Measurements from ENCODE around the gene COL25A1.
A peak's percentile ranks its signal among the peaks of the same experiment; 100 is the strongest.

Gene COL25A1

DNA sequence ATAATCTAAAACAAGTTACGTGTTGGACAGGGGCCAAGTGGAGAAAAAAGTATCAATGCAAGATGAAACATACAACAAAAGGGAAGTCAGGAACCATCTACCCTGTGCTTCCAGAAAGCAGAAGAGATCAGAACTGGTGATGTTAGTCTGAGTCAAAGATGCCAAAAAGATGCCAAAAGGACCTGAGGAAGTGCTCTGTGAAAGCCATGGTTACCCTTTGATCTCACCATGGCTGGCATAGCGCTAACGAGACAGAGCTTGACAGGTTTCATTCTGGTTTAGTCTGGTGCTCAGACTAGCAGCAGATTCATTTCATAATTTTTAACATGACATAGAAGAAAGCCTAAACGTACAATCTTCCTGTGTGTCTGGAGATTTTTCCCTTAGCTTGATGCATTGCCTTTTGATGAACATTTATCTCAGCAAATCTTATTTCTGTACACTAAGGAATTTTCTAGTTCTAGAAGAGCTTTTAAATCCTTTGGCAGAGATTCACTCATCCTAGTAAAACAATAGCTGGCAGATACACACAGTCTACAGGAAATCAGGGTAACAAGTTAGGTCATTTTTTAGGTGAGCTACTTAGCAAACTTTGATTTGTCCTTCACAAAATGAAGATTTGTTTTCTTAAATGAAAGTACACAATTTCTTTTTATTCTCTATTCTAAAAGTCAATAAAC is 87.7 kb downstream of the COL25A1 start:
- no peak for DNase-seq

DNA sequence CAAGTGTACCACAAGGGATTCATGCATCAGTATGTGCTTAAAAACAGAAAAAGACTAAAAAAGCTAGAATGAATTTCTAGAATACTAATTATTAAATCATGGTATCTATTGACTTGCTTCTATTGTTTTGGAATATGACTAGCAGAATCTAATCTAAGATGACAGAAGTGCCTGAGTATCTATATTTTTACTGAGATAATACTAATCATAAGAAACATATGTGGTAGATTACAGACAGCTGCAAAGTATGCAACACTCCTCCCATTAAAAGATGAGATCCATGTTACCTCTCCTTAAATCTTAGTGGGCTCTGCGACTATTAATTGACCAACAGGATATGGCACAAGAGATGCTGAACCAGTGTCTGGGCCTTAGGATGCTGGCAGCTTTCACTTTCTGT is 89.4 kb downstream of the COL25A1 start:
- DNase-seq = no peak

DNA sequence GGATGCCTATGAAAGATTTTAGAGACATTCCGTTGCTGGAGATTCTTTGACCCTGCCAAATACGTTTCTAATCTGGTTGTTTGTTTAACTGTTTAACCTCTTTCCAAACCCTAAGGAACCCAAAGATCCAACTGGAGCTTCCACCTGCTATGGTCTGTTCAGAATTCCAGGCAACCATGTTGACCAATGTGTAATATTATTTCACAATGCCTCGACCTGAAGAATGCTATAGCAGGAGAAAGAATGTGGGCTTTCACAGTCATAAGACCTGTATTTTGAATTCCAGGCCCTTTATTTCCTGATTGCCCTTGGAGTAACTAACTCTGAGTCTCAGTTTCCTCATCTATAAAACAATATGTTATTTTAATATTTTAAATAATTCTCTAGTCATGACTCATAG is 90.8 kb downstream of the COL25A1 start:
- no peak for DNase-seq

DNA sequence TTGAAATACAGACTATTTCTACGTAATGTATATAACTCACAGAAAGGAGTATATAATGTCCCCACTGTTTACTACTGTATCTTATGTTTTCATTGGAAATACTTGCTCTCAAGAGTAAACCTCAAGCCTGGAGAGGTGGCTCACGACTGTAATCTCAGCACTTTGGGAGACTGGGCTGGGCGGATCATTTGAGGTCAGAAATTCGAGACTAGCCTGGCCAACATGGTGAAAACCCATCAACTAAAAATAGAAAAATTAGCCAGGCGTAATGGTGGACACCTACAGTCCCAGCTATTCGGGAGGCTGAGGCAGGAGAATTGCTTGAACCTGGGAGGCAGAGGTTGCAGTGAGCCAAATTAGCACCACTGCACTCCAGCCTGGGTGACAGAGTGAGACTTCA is 92.8 kb downstream of the COL25A1 start:
- DNase-seq = no peak

DNA sequence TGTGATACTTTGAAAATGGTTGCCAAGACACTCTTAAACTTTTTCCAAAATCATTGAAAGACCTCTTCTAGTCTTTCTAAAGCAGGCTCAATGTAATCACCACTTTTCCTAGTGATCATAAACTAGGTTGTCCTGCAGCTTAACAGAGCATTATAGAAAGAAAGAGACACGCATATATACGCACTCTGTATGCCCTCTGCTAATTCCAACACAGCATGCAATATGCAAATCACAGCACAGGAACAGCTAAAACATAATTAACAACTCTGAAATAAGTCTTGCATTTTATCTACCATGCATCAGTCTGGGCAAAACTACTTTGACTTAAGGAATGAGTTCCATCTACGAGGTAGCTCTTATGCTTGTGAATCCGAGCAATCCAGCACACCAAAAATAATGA is 94.6 kb downstream of the COL25A1 start:
- DNase-seq = no peak

DNA sequence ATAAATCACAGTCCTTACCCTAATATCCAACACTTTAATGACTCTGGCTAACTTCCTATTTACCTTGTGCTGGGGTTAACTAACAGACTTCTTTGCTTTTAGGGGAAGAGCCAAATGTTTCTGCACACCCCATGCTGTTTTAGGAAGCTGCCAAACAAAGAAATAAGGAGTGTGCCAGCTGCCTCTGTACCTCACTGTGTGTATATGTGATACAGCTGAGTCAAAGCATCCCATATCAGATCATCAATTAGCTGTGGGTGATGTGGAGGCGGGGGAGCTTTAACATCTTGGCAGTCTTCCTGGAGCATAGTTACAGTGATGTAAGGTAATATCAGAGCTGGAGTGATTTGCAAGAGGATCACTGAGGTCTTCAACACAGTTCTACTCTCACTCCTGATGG is 95.4 kb downstream of the COL25A1 start:
- DNase-seq = peak; percentile 44

DNA sequence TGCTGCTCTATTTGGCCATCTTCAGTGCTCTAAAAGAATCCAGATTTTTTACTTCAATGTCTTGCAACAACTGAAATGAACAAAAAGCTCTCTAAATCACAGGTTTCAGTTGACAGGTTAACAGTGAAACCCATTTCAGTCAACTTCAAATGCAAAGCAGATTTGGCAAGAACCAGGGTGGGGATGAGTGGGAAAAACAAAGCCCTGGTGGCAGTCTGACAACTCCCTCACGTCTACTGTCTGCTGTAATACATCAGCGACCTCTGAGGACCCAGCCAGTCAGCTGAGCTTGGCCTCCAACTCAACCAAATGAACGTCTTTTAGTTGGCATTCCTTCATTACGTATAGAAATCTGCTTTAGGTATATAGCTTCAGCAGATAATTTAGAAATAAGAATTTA is 95.8 kb downstream of the COL25A1 start:
- no peak for DNase-seq

DNA sequence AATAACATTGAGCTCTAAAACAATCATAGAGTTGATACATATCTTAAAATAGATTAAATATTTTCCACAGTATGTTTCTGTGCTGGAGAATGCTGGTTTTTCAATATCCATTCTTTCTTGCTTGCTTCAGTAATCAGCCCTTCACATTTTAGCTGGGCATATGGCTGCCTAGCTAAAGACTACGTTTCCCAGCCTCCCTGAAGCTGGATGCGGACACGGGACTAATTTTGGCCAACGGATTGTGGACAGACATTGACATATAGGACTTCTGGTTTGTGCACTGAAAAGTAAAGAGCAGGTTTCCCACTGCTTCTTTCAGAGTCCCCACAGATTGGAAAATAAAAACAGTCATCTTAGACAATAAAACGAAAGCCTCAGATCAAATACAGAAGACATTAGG is 97.3 kb downstream of the COL25A1 start:
- DNase-seq = no peak

DNA sequence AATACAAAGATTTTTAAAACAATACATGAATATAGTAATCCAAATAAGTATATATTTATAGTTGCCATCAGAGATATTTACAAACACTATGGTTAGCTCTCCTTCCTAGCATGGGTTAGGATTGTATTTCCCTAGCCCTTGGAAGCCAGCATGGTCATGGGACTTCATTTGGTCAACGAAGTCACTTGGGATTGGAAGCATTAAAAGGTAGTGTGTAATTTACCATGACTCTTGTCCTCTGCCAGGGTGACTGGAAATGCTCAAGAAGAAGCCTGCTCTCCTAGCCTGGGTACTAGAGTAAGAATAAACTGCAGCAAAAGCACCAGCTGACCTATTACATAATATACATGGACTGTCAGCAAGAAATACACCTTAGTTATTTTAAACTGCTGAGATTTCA is 102.9 kb downstream of the COL25A1 start:
- no peak for DNase-seq

DNA sequence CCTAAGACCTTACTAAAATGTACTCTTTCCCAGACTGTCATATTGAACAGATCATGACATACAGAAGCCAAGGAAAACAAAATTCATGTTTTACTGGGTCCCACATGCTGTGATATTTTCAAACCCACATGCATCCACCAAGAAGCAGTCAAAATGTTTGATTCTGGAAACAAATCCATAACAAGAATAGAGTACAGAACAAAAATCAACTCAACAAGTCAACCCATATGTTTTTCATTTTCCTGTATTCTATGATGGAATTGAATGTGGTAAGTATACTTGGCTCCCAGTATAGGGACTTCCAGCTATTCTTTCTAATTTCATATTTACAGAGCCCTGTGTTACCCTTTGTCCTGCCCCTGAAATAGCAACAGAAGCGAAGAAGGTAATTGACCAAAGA is 106.8 kb downstream of the COL25A1 start:
- no peak for DNase-seq

DNA sequence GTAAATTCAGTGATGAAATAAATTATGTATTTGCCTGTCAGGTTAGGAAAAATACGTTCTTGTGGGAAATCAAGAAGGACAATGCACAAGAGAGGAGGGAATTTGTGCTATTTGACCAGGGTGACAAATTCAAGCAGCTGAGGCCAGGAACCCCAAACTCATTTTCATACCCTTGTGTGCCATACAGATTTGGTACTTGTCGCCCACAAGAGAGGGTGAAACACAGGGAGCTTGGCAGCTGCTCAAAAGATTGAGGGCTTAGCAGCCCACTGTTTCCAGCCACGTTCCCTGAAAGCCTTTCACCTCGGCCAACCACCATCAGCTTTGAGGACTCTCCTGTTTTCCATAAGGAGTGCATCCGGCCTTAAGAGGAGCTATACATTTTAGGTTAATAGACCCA is 111.2 kb downstream of the COL25A1 start:
- DNase-seq = no peak

DNA sequence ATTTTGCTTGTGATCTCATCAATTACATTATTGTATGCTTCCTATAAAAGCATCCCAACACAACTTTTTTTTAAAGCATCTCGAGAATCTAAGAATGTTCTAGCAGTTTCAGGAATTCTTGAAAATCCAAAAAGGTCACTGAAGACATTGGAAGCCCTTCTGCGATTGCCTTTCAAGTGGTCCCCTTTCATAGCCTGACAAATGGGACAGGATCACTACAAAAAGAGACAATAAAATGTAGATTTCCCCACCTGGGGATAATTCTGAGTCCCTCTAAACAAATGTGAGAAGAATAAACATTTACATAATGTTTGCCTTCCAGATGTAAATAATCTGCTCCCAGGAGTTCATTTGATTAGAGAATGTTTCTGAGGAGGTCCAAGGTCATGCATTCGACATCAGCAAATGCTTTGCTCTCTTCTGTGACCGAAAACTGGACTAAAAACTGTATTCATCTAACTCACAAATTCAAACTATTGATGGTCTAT is 116.0 kb downstream of the COL25A1 start:
- no peak for DNase-seq

DNA sequence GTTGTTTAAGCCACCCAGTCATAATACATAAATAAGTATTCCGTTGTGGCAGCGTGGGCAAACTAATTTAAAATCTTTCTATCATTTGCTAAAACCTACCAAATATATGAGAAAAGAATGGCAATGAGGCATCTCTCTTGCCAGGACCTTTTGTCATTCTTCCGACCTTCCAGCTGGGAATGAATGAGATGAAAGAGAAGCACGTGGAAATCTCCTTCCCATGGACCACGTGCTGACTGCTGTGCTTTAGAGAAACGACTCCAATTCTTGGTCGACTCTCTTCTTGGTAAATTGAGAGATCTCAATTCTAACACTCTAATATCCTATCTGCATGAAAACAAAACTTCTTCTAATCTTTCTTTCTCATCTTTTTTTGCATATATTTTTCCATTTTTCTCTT is 116.5 kb downstream of the COL25A1 start:
- no peak for DNase-seq

DNA sequence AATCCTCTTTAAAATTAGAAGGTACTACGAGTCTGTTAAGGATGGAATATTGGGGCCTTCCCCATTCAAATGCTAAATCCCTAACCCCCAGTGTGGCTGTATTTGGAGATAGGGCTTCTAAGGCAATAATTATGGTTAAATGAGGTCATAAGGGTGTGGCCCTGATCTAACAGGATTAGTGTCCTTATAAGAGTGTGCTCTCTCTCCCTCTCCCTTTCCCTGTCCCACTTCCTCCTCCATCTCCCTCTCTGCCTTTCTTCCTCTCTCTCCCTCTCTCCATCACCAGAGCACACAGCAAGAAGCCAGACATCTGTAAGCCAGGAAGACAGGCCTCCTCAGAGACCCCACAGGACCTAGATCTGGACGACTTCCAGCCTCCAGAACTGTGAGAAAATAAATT is 116.9 kb downstream of the COL25A1 start:
- no peak for DNase-seq

DNA sequence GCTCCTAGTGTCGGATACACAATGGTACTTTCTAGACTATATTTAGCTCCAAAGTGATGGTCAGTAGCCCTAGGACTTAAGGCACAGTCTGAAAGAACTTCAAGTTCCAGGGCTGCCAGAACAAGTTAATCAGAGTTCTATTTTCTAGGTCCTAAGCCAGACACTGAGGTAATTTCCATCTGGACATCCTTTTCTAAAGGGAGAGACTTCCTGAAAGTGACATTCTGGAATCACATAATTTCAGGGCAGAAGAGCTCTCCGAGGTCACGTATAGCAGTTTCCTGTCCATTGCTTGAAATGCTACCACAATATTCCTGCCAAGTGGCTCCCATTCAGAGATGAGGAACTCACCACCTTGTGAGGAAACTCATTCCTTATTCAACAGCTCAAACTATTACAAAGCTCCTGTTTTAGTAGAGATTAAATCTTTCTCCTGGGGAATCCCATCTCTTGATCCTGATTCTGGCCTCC is 117.9 kb downstream of the COL25A1 start:
- DNase-seq = no peak

DNA sequence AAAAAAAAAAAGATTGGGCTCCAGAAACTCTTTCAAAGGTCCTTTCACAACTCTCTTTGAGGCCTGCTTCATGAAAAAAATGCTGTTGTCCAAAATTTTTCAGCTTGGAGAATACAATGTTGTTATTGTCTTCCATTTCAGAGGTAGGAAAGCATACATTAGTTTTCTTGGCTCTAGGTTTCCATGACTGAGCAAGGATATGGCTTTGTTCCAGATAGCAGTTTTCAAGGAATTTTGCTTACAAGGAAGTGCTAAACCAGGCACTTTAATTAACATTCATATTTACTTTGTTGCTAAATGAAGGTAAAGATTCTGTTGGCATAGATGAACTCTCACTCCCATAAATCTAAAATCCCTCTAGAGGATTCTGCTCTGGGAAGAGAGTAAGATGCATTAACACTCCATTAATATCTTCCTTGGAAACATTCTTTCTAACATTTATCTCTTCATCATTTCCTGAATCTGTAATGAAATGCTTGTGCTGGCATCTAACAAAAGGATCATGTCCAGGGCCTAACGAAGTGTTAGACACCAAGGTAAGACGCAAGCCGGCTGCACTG is 118.4 kb downstream of the COL25A1 start:
- DNase-seq = no peak

DNA sequence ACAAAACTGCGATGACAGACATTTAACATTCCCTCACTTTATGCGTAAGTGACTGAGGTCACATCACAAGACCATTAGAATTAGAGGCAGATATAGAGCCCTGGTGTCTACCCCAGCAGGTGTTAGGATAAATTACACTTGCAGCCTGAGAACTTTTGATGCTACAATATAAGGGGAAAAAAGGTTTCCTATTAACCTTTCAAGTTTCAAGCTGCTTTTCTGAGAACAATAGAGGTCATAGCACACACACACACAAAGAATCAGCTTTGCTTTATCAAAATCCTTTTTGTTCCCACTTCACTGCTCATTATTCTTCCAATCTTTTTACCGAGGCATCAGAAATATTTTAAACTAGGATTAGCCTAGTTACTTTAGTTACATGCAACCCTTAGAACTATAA is 119.8 kb downstream of the COL25A1 start:
- no peak for DNase-seq

DNA sequence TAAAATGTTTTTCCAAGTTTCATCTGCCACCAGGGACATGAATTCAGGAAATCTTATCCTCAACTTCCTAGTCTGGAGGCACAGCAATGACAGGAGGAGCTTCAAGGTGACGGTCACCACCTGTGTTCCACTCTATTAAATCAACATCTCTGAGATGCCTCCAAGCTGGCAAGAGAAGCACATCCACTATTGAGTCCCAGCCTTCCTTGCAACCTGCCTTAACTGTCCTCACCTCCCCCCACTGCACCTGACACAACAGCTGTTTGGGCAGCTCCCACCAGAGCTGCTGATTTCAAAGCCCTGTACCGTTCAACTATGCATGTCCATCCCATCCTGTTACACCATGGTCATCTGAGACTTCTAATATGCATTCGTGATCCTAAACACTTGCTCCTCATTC is 123.4 kb downstream of the COL25A1 start:
- no peak for DNase-seq

DNA sequence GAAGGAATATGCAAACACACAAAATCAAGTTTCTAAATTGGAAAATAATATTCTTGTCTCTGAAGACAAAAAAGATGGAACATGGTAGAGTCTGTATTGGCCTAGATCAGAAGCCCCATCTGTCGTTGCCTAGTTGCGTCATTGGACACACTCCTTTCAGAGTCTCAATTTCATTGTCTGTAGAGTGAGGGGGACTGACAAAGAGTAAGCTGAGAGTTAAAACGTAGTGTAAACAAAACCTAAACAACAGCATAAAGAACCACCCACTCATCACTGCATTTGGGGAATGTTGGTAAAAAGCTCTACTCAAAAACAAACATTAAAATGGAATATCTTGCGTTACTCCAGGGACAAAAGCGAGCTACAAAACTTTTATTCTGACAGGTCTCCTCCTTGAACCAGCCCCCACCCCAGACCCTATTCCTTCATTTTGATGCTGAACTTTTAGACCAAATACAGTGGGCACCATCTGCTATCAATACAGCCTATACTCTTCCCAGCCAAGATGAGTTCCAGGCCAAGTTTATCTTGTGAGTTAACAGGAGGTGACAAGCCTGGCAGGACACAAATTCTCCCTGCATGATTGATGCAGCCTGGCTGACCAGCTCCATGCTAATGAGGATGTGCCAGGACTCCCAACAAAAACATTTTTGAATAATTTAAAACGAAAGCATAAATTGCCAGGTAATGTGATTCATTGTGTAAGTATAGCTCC is 125.2 kb downstream of the COL25A1 start:
- DNase-seq = no peak

DNA sequence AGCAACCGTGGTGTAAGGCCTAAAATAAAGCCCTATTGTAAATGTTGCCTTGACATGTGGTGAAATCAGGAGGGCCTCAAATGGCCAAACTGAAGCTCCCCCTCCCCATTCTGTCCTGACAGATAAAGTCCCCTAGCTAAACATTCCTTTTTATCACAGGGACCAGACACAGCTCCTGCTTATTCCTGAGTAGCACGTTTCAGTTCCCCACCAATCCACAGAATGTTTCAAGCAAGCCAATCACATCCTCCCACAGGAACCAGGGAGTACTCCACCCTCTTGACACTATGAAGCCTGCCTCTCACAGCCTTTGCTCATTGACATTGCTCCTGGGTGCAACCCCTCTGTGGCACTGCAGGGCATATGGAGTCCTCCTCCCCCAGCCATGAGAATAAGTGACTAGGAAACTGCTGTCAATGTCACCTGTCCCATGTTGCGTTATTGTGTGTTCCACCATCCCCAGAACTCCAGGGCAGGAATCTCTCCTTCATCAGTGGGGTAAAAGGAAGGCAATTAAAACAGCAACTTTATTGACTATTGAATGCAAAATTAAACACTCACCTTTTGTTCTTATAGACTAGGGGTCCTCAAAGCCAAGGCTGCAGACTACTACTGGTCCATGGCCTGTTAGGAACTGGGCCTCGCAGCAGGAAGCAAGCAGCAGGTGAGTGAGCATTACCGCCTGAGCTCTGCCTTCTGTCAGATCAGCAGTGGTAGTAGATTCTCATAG is 128.1 kb downstream of the COL25A1 start:
- no peak for DNase-seq

DNA sequence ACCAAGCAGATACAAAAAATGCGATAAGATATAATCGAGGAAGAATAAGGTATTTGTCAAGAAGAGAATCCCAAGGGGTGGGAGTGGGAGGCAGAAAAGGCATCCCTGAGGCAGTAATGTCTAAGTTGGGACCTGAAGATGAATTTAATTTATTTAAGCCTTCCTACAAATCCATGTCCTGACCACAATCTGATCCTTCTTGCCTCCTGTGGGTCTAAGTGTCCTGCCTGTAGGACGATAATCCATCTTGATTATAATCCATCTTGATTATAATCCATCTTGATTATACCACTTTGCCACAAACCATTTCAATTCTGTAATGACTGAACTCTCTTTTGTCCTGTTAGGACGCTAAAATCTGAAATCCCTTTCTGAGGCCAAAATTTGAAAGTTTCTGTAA is 130.2 kb downstream of the COL25A1 start:
- no peak for DNase-seq

DNA sequence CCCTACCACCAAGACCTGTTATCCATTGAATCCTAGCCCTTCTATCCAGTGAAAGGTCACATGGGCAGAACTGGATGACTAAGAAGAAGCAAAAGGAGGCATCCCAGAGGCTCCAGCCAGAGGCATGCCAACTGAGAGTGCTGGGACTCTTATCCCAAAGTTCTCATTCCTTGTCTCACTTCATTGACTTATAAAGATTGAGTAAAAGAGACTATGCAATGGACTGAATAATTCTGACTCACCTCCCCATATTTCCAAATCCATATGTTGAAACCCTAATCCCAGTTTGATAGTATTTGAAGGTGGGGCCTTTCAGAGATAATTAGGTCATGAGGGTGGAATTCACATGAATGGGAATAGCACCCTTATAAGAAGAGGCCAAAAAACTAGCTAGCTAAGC is 131.4 kb downstream of the COL25A1 start:
- DNase-seq = no peak

DNA sequence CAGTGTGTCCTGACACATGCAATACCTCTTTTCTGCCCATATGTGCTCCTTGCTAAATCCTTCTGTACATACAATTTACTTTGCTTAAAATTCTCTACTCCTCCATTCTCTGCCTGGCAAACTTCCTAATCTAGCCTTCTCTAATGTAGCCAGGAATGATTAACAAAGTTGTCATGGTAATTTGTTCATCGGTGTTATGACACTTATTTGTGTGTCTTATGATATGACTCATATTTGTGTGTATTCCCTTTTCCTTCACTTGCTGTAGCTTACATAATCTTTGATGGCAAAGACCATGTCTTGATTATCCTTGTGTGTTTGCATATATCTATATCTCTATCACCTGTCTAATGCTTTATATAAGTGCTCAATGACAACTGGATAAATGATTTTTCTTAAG is 133.3 kb downstream of the COL25A1 start:
- DNase-seq = no peak

DNA sequence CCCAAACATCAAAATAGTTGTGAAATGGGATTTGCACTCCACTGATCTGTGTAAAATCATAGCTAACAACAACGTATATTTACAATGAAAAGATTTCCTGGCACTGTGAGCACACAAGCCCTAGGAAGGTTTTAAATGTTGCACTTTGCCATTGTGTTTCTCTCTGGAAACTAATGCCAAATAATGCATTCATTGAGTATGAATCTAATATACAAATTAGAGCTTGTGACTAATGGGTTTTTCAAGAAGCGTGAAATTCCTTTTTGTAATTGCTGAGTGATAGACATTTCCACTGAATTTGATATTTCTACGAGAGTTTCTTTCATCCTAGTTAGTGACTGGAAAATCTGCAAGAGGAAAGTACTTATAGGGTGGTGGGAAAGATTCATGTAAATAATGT is 135.9 kb downstream of the COL25A1 start:
- DNase-seq = no peak

Measured in T1000 (cell line).